HEK293T (cell line): Measurements from ENCODE around the gene FHIP1A.

Experiments used
- BHLHE40 ChIP-seq: fragments of 450-650 bp; IDR thresholded peaks from 2 replicates; pipeline ENCODE4 v1.6.1; 2016; ENCODE audit warnings: mild to moderate bottlenecking, moderate library complexity, borderline replicate concordance
- FOXA1 ChIP-seq: fragments of 450-650 bp; IDR thresholded peaks from 2 replicates; pipeline ENCODE4 v1.6.1; 2016; ENCODE audit warnings: mild to moderate bottlenecking
- FOXK2 ChIP-seq: fragments of 450-650 bp; IDR thresholded peaks from 2 replicates; pipeline ENCODE4 v1.6.1; 2016; ENCODE audit warnings: mild to moderate bottlenecking
- FOXM1 ChIP-seq: fragments of 450-650 bp; IDR thresholded peaks from 2 replicates; pipeline ENCODE4 v1.6.1; 2017; ENCODE audit warnings: mild to moderate bottlenecking, borderline replicate concordance
- HDGF ChIP-seq: fragments of 450-650 bp; IDR thresholded peaks from 2 replicates; pipeline ENCODE4 v1.6.1; 2017; ENCODE audit warnings: antibody characterized with exemption, borderline replicate concordance
- L3MBTL2 ChIP-seq: fragments of 450-650 bp; conservative IDR thresholded peaks from 2 replicates; pipeline ENCODE4 v1.6.1; 2016; ENCODE audit warnings: mild to moderate bottlenecking
- LEF1 ChIP-seq: fragments of 450-650 bp; IDR thresholded peaks from 2 replicates; pipeline ENCODE4 v1.6.1; 2017; ENCODE audit warnings: mild to moderate bottlenecking, borderline replicate concordance
- NFRKB ChIP-seq: fragments of 450-650 bp; IDR thresholded peaks from 2 replicates; pipeline ENCODE4 v1.6.1; 2016; ENCODE audit warnings: mild to moderate bottlenecking, moderate library complexity
- PKNOX1 ChIP-seq: fragments of 450-650 bp; IDR thresholded peaks from 2 replicates; pipeline ENCODE4 v1.6.1; 2016
- SP1 ChIP-seq: fragments of 450-650 bp; IDR thresholded peaks from 2 replicates; pipeline ENCODE4 v1.6.1; 2017
- SUZ12 ChIP-seq: fragments of 450-650 bp; IDR thresholded peaks from 2 replicates; pipeline ENCODE4 v1.6.1; 2016; ENCODE audit warnings: mild to moderate bottlenecking
- ZNF384 ChIP-seq: fragments of 450-650 bp; IDR thresholded peaks from 2 replicates; pipeline ENCODE4 v1.6.1; 2016

- TF ChIP-seq FOXK2 (no peak), PKNOX1 (no peak), SP1 (no peak), NFRKB (no peak), BHLHE40 (no peak), SUZ12 (no peak), LEF1 (no peak), FOXM1 (no peak), FOXA1 (no peak), HDGF (no peak), L3MBTL2 (no peak), ZNF384 (no peak)
Measured at GRCh38 chr4:151418856-151419255, 9.9 kb downstream of the FHIP1A start.
